GM12891 (cell line): ENCODE results near the gene LRIT2.

Experiments
- DNase-seq: peaks from one replicate; pipeline ENCODE4 v3.0.0; 2011; ENCODE audit warnings: low spot score; ENCODE audit not compliant: insufficient read length
- FAIRE-seq: peaks from 2 replicates; lab custom pipeline; 2011; peaks lifted over from hg19 to GRCh38; lab: Jason Lieb, UNC
- PAX5 ChIP-seq: IDR thresholded peaks from 2 replicates; pipeline ENCODE4 v1.6.1; 2011; ENCODE audit warnings: low read length, moderate library complexity, mild to moderate bottlenecking; ENCODE audit not compliant: insufficient read depth, severe bottlenecking
- POLR2A ChIP-seq: IDR thresholded peaks from 2 replicates; pipeline ENCODE4 v1.6.1; 2011; ENCODE audit warnings: low read depth, low read length, control low read depth
- POLR2AphosphoS5 ChIP-seq: IDR thresholded peaks from 2 replicates; pipeline ENCODE4 v1.6.1; 2011; ENCODE audit warnings: low read depth, low read length, control low read depth
- POU2F2 ChIP-seq: IDR thresholded peaks from 2 replicates; pipeline ENCODE4 v1.6.1; 2011; ENCODE audit warnings: low read depth, mild to moderate bottlenecking, control low read depth, low read length, moderate library complexity
- SPI1 ChIP-seq: IDR thresholded peaks from 2 replicates; pipeline ENCODE4 v1.6.1; 2011; ENCODE audit warnings: low read depth, low read length, control low read depth
- TAF1 ChIP-seq: IDR thresholded peaks from 2 replicates; pipeline ENCODE4 v1.6.1; 2011; ENCODE audit warnings: low read depth, low read length, control low read depth

The LRIT2 gene

GRCh38 chr10:84201244-84201606 lies 24.1 kb downstream of the LRIT2 start:
- no peak for TF ChIP-seq SPI1
- TF ChIP-seq POLR2A = no peak
- TF ChIP-seq TAF1 = no peak
- TF ChIP-seq POU2F2 = no peak
- TF ChIP-seq PAX5 = no peak
- TF ChIP-seq POLR2AphosphoS5 = no peak
- no peak for FAIRE-seq

GRCh38 chr10:84200537-84201243 lies 24.7 kb downstream of the LRIT2 start:
- TF ChIP-seq PAX5 (no peak), POLR2AphosphoS5 (no peak), POU2F2 (no peak), POLR2A (no peak), TAF1 (no peak), SPI1 (no peak)
- no peak for DNase-seq
- no peak for FAIRE-seq

More at GRCh38 chr10:84201244-84201606, 24.1 kb downstream of the LRIT2 start:
- DNase-seq = no peak

GRCh38 chr10:84198206-84198915 lies 27.0 kb downstream of the LRIT2 start:
- no peak for FAIRE-seq
- TF ChIP-seq POLR2AphosphoS5 = no peak
- TF ChIP-seq POLR2A = no peak
- no peak for TF ChIP-seq POU2F2
- no peak for DNase-seq

- TF ChIP-seq POLR2AphosphoS5 (no peak), SPI1 (no peak), POU2F2 (no peak), PAX5 (no peak), TAF1 (no peak)
- FAIRE-seq = no peak
- DNase-seq = no peak
Measured at GRCh38 chr10:84197643-84198042, 27.7 kb downstream of the LRIT2 start.

GRCh38 chr10:84196941-84197340 lies 28.4 kb downstream of the LRIT2 start:
- TF ChIP-seq PAX5 = no peak
- TF ChIP-seq TAF1 = no peak
- TF ChIP-seq POLR2A = no peak
- no peak for TF ChIP-seq POLR2AphosphoS5
- TF ChIP-seq SPI1 = no peak
- TF ChIP-seq POU2F2 = no peak
- no peak for DNase-seq
- FAIRE-seq = no peak

- FAIRE-seq (no peak), DNase-seq (no peak)
- TF ChIP-seq POLR2A = no peak
- TF ChIP-seq POLR2AphosphoS5 = no peak
- no peak for TF ChIP-seq SPI1
- no peak for TF ChIP-seq PAX5
- TF ChIP-seq TAF1 = no peak
- no peak for TF ChIP-seq POU2F2
Measured at GRCh38 chr10:84196083-84196482, 29.3 kb downstream of the LRIT2 start.

- DNase-seq (no peak), FAIRE-seq (peak; percentile 40)
- TF ChIP-seq POLR2AphosphoS5 (no peak), POLR2A (no peak), TAF1 (no peak)
Measured at GRCh38 chr10:84195044-84195830, 30.1 kb downstream of the LRIT2 start.

GRCh38 chr10:84194424-84195043 lies 30.8 kb downstream of the LRIT2 start, which contains the start of gene CDHR1:
CDHR1 (plus strand) TSS chr10:84194537; CDS start chr10:84194761, 224 bp downstream.
- TF ChIP-seq SPI1 (no peak), TAF1 (no peak), POU2F2 (no peak)
- peak; percentile 49 for DNase-seq
- FAIRE-seq = no peak

- no peak for FAIRE-seq
- TF ChIP-seq SPI1 = no peak
- no peak for TF ChIP-seq TAF1
- no peak for TF ChIP-seq PAX5
- TF ChIP-seq POU2F2 = no peak
- no peak for TF ChIP-seq POLR2AphosphoS5
- TF ChIP-seq POLR2A = no peak
- DNase-seq = no peak
Measured at GRCh38 chr10:84193846-84194423, 31.4 kb downstream of the LRIT2 start.
